WTC11 (cell line): ENCODE results near the gene STAC2. TPM values are rescaled to one million over a fixed set of nuclear protein-coding genes. Genes with fewer than 3 reads are reported as not detected.

Experiments used
- ATAC-seq: fragments of 200-7000 bp; cut with Tn5 transposase; 2 replicates; pipeline ENCODE4 v1.10.0; 2021; ENCODE audit warnings: mild to moderate bottlenecking, moderate library complexity
- CTCF ChIA-PET: fragments of 300-600 bp; sonication (Branson Sonifier 250); formaldehyde crosslinking; loops from one replicate; lab custom pipeline; 2021; ENCODE audit warnings: antibody characterized with exemption; lab: Charles Lee
- POLR2A ChIA-PET: fragments of 350-600 bp; sonication (Branson Sonifier 250); formaldehyde crosslinking; loops from one replicate; lab custom pipeline; 2021; ENCODE audit warnings: antibody characterized with exemption; lab: Charles Lee
- DNase-seq: peaks from one replicate; pipeline ENCODE4 v3.0.0; 2021; ENCODE audit warnings: low spot score
- H3K27ac Mint-ChIP-seq: 2 replicates; pipeline ENCODE4 v1.8.0; 2021; ENCODE audit warnings: mixed read lengths
- H3K27me3 Mint-ChIP-seq: 2 replicates; pipeline ENCODE4 v1.8.0; 2021; ENCODE audit warnings: low read depth, mild to moderate bottlenecking, moderate library complexity, mixed read lengths
- H3K36me3 Mint-ChIP-seq: 2 replicates; pipeline ENCODE4 v1.8.0; 2021; ENCODE audit warnings: mixed read lengths
- H3K4me1 Mint-ChIP-seq: 2 replicates; pipeline ENCODE4 v1.8.0; 2022; ENCODE audit warnings: mixed read lengths
- H3K4me3 Mint-ChIP-seq: 2 replicates; pipeline ENCODE4 v1.8.0; 2021; ENCODE audit warnings: mild to moderate bottlenecking, moderate library complexity, mixed read lengths
- H3K9me3 Mint-ChIP-seq: 2 replicates; pipeline ENCODE4 v1.8.0; 2021; ENCODE audit warnings: mixed read lengths
- CDX4 ChIP-seq: fragments of 250-450 bp; sonication (Bioruptor Pico); IDR thresholded peaks from 2 replicates; pipeline ENCODE4 v1.9.0; 2021; ENCODE audit warnings: moderate library complexity, mild to moderate bottlenecking, inconsistent platforms, borderline replicate concordance
- E2F1 ChIP-seq: sonication (generic); formaldehyde crosslinking; IDR thresholded peaks from 2 replicates; pipeline ENCODE4 v1.8.0; 2022; ENCODE audit warnings: mild to moderate bottlenecking, missing genetic modification reagents
- FOXJ3 ChIP-seq: sonication (generic); formaldehyde crosslinking; IDR thresholded peaks from 2 replicates; pipeline ENCODE4 v1.9.0; 2021; ENCODE audit warnings: missing genetic modification reagents, mild to moderate bottlenecking, borderline replicate concordance
- HMGXB4 ChIP-seq: sonication (generic); formaldehyde crosslinking; IDR thresholded peaks from 2 replicates; pipeline ENCODE4 v1.8.1; 2023; ENCODE audit warnings: mild to moderate bottlenecking, moderate library complexity, missing genetic modification reagents
- KAT7 ChIP-seq: sonication (generic); formaldehyde crosslinking; IDR thresholded peaks from 2 replicates; pipeline ENCODE4 v1.8.1; 2023; ENCODE audit warnings: missing genetic modification reagents, mild to moderate bottlenecking, borderline replicate concordance
- NFE2L1 ChIP-seq: sonication (generic); formaldehyde crosslinking; IDR thresholded peaks from 2 replicates; pipeline ENCODE4 v1.8.1; 2023; ENCODE audit warnings: missing genetic modification reagents
- NR1H2 ChIP-seq: sonication (generic); formaldehyde crosslinking; IDR thresholded peaks from 2 replicates; pipeline ENCODE4 v1.9.0; 2021; ENCODE audit warnings: mild to moderate bottlenecking, moderate library complexity, missing genetic modification reagents
- NR2C2 ChIP-seq: sonication (generic); formaldehyde crosslinking; IDR thresholded peaks from 2 replicates; pipeline ENCODE4 v1.8.0; 2022; ENCODE audit warnings: mild to moderate bottlenecking, missing genetic modification reagents
- OVOL2 ChIP-seq: fragments of 250-450 bp; sonication (Bioruptor Pico); IDR thresholded peaks from 2 replicates; pipeline ENCODE4 v1.9.0; 2021; ENCODE audit warnings: mild to moderate bottlenecking, borderline replicate concordance
- PREB ChIP-seq: sonication (generic); formaldehyde crosslinking; IDR thresholded peaks from 2 replicates; pipeline ENCODE4 v1.8.1; 2022; ENCODE audit warnings: mild to moderate bottlenecking, missing genetic modification reagents, moderate library complexity, borderline replicate concordance
- PRRX2 ChIP-seq: fragments of 250-450 bp; sonication (Bioruptor Pico); IDR thresholded peaks from 2 replicates; pipeline ENCODE4 v1.8.0; 2021; ENCODE audit warnings: mild to moderate bottlenecking
- SP1 ChIP-seq: sonication (generic); formaldehyde crosslinking; conservative IDR thresholded peaks from 2 replicates; pipeline ENCODE4 v1.8.1; 2022; ENCODE audit warnings: missing genetic modification reagents
- TEAD1 ChIP-seq: sonication (generic); formaldehyde crosslinking; IDR thresholded peaks from 2 replicates; pipeline ENCODE4 v1.8.0; 2022; ENCODE audit warnings: mild to moderate bottlenecking, missing genetic modification reagents
- ZNF121 ChIP-seq: sonication (generic); formaldehyde crosslinking; IDR thresholded peaks from 2 replicates; pipeline ENCODE4 v1.8.0; 2023; ENCODE audit warnings: missing genetic modification reagents
- ZNF396 ChIP-seq: fragments of 250-450 bp; sonication (Bioruptor Pico); IDR thresholded peaks from 2 replicates; pipeline ENCODE4 v1.8.0; 2021; ENCODE audit warnings: mild to moderate bottlenecking, moderate library complexity, borderline replicate concordance
- ZNF423 ChIP-seq: fragments of 250-450 bp; sonication (Bioruptor Pico); IDR thresholded peaks from 2 replicates; pipeline ENCODE4 v2.1.2; 2022; ENCODE audit warnings: mild to moderate bottlenecking, moderate library complexity
- ZNF425 ChIP-seq: fragments of 250-450 bp; sonication (Bioruptor Pico); conservative IDR thresholded peaks from 2 replicates; pipeline ENCODE4 v1.9.0; 2021; ENCODE audit warnings: mild to moderate bottlenecking
- ZNF512 ChIP-seq: sonication (generic); formaldehyde crosslinking; IDR thresholded peaks from 2 replicates; pipeline ENCODE4 v1.8.1; 2022; ENCODE audit warnings: missing genetic modification reagents, borderline replicate concordance
- total RNA-seq: library from RNA; stranded (reverse); gene quantifications from 3 replicates; pipeline ENCODE4 v1.2.3, GENCODE V29; 2021

Gene STAC2
- total RNA-seq, 1 experiment from 2014 or later, result 4.2 TPM

GRCh38 chr17:39181303-39181702 is 44.4 kb downstream of the STAC2 start (continued):
- TF ChIP-seq ZNF425 (CRISPR knock-in tag), result no peak

GRCh38 chr17:39178536-39178935 is 47.2 kb downstream of the STAC2 start:
- CTCF ChIA-PET, result interaction anchor here (0.6 to 2.1 kb wide), 6 partner anchors 13 to 104 kb away, joined by 3 to 21 read pairs (median 7); partner anchors contain the start of gene ARL5C

GRCh38 chr17:39177256-39177655 is 48.5 kb downstream of the STAC2 start:
- DNase-seq (peak; percentile 94), ATAC-seq (peak; percentile 94)
- POLR2A ChIA-PET, result interaction anchor here (1.1 kb wide), 1 partner anchor 12 kb away, joined by 3 read pairs; no protein-coding TSS in a partner anchor
- H3K9me3 Mint-ChIP-seq, result no peaks in the 10 kb centered on the region
- CTCF ChIA-PET, result interaction anchor here (0.7 to 2.2 kb wide), 8 partner anchors 12 to 194 kb away, joined by 3 to 21 read pairs (median 6); partner anchors contain the start of gene ARL5C
- peak overlapping the region; percentile 58 for H3K4me3 Mint-ChIP-seq
- peaks cover 7% of the 10 kb centered on the region; the same call in 1 of the 2 replicates for H3K36me3 Mint-ChIP-seq
- H3K4me1 Mint-ChIP-seq, result peaks cover 36% of the 10 kb centered on the region
- peaks cover 1% of the 10 kb centered on the region; the same call in 1 of the 2 replicates for H3K27me3 Mint-ChIP-seq
- peak overlapping the region; percentile 99 for H3K27ac Mint-ChIP-seq
- TF ChIP-seq ZNF423 (CRISPR knock-in tag), result no peak
- no peak for TF ChIP-seq TEAD1 (CRISPR knock-in tag)
- peak; percentile 84 for TF ChIP-seq SP1 (CRISPR knock-in tag)
- no peak for TF ChIP-seq ZNF121
- TF ChIP-seq E2F1 (CRISPR knock-in tag), result no peak
- TF ChIP-seq ZNF425 (CRISPR knock-in tag), result no peak
- TF ChIP-seq NR2C2 (CRISPR knock-in tag), result no peak

More at GRCh38 chr17:39178536-39178935, 47.2 kb downstream of the STAC2 start:
- TF ChIP-seq FOXJ3 (CRISPR knock-in tag) (no peak), ZNF396 (CRISPR knock-in tag) (no peak), PREB (CRISPR knock-in tag) (no peak), HMGXB4 (CRISPR knock-in tag) (no peak), KAT7 (CRISPR knock-in tag) (no peak), OVOL2 (no peak), PRRX2 (CRISPR knock-in tag) (no peak), NR1H2 (CRISPR knock-in tag) (no peak), ZNF512 (CRISPR knock-in tag) (no peak), NFE2L1 (CRISPR knock-in tag) (no peak), CDX4 (CRISPR knock-in tag) (no peak)
- TF ChIP-seq, all 79 proteins: peak for 0
- peaks cover 16% of the 10 kb centered on the region for H3K36me3 Mint-ChIP-seq
- H3K9me3 Mint-ChIP-seq, result no peaks in the 10 kb centered on the region
- DNase-seq, result no peak
- peaks cover 31% of the 10 kb centered on the region for H3K4me1 Mint-ChIP-seq
- no peak overlapping the region for H3K4me3 Mint-ChIP-seq
- H3K27me3 Mint-ChIP-seq, result no peaks in the 10 kb centered on the region
- no peak overlapping the region for H3K27ac Mint-ChIP-seq
- no peak for ATAC-seq
- POLR2A ChIA-PET, result no interaction called here
